Measurements from ENCODE around the gene RAB38.

Gene RAB38

DNA sequence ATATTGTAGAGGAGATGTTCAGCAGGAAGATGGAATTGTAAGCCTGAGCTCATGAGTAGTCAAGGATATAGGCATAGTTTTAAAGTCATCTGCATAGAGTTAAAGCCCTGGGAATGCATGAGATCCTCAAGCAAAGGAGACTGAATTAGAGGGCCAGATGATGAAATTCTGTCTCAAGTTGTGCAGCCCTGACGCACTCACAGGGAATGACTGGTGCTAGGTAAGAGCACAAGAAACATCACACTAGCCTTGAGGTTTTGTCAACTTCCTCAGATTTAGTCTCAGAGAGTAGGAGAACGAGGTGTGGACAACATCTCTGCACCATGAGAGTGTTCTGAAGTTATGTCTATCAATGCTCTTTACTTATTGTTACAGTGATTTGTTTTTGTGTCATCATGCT lies 5.8 kb downstream of the RAB38 start:
- no peak for DNase-seq

DNA sequence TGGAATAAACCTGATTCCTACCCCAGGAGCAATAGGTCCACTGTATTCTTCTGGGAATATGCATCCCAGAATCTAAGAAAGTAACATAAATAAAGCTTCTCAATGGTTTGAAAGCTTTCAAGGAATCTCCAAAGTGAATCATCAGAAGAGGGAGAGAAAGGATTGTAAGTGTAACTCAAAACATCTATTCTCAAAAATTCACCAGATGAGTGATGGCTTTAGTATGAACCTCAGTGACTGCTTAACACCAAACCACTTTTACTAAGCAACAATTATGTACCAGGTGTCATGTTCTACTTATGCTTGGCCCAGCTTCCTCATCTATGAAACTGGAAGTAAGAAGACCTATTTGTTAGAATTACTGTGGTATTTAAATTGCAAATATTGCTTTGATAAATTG lies 7.4 kb downstream of the RAB38 start:
- DNase-seq = no peak

DNA sequence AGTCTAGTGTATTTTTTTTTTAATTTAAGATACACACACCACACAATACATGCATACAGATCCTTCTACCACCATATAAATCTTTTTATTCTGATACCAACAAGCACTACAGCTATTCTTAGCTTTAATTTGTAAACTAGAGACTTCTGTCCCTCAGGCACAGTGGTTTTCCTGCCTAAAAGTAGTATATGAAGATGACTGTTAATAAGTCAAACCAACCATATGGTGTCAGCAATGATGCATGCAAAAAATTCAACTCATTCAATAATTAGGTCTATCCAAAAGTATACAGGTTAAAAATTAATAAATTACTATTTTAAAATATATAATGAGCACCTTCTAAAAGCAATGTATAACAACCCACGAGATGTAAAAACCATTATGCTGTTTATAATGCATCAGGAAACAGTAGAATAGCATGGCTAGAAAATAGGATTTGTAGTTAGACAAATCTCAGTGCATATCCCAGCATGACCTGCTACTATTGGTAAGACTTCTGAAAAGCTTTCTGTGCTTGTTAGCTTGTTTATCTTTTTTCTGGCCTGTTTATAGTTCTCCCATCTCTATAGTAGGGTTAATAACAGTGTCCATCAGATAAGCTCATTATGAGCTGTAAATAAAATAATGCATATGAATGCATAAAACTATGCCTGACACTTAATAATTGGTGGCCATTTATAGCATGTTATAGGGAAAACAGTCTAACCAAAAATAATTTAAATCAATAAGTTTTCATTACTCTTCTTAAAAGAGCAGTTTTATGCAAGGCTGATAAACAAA lies 10.2 kb downstream of the RAB38 start:
- DNase-seq = no peak

DNA sequence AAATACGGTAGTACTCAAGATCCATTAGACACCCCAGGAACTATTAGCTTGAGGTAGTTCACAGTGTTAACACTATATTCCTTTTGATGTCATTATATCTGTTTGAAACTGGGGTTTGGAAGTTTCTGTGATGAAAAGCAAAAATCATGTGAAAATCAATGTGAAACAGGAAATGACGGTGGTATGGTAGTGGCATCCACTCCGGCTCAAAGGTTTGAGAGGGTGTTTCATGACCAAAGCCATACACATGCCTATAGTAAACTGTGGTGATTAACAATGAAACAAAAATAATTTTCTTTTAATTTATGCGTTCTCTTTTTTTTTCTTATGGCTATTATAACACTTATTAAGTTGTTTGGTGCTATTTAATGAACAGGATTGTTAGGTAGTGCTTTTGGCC lies 10.9 kb downstream of the RAB38 start:
- no peak for DNase-seq

DNA sequence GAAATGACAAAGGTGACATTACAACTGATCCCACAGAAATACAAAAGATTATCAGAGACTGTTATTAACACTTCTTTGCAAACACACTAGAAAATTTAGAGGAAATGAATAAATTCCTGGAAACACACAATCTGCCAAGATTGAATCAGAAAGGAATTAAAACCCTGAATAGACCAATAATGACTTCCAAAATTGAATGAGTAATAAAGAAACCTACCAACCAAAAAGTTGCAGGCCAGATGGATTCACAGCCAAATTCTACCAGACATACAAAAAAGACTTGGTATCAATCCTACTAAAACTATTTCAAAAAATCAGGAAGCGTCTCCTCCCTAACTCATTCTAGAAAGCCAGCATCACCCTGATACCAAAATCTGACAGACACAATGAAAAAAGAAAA lies 17.2 kb downstream of the RAB38 start:
- DNase-seq = no peak

DNA sequence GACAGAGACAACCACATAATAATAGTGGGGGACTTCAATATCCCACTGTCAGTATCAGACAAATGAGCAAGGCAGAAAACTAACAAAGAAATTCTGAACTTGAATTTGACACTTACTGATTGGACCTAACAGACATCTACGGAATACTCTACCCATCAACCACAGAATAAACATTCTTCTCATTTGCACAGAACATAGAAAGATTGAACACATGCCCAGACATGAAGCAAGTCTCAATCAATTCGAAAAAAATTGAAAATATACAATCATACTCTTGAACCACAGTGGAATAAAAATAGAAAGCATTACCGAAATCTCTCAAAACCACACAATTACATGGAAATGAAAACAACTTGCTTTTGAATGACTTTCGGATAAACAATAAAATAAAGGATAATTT lies 17.9 kb downstream of the RAB38 start:
- no peak for DNase-seq

DNA sequence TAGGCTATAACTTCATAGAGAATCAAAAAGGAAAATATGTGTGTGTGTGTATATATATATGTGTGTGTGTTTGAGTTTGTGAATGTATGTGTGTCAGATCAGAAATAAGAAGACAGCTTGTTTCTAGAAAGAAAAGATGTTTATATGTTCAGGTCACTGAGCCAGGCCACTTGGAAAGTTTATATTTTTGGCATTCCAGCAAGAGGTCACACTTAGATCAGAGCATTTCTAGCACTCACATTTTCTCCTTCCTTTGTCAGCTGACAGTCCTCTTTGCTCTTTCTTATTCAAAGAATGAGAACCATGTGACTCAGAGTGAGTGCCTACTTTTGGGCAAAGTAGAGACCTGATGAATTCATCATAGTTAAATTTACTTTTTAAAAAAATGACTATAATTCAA lies 22.9 kb downstream of the RAB38 start:
- DNase-seq = no peak

DNA sequence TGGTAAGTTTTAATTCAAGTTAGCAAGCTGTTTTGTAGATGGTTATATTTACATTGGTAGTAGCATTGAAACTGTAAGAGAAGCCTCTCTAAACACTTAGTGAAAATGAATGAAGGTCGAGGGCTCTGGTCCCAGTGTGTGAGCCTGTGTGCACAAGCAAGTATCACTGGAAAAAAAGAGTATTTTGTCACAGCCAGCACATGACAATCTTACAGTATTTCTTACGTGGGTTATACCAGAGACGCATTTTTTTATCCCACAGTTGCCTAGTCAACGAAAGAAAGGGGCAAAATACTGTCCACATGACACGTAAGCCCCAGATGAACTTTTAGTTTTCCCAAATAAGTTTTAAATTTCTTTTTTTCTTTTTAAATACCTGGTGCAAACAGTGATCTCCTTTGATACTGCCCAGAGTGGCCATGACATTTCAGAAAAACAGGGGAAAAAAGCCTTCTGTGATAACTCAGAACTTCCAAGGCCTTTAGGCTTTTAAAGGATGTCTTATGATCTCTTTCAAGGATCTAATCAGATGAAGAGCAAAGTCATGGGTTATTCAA lies 23.5 kb downstream of the RAB38 start:
- no peak for DNase-seq

DNA sequence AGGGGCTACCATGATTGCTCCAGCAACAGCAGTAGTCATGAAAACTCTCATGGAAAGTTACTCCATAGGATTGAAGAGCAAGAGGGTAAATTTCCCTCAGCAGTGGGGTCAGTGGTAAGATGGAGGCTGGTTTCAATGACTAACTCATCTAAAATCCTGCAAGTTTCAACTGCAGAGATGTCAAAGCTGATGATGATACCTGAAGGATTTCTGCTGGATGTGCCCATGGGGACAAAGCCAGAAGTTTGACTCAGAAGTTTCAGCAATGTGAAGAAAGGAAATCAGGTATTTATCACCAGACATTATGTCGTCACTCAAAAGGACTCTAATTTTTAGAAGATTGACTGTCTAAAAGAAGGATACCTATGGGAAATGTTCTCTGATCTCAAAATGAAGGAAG lies 29.1 kb downstream of the RAB38 start:
- DNase-seq = no peak

DNA sequence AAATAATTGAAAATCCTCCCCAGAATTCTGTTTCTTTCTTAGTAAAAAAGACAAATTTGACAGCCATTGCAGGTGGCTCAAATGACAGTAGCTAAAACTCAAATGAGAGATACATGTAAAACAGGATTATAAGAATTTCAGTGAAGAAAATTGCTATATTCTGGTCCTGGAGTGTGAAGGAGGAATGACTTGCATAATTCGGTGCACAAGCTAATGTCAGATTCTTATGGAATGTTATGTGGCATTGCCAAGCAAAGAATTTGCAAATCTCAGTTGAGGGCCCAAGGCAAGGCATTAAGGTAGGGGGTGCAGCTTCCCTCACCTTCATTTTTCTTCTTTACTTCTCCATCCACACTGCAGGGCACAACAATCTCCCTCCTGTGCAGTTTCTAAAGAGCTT lies 35.4 kb downstream of the RAB38 start:
- no peak for DNase-seq

DNA sequence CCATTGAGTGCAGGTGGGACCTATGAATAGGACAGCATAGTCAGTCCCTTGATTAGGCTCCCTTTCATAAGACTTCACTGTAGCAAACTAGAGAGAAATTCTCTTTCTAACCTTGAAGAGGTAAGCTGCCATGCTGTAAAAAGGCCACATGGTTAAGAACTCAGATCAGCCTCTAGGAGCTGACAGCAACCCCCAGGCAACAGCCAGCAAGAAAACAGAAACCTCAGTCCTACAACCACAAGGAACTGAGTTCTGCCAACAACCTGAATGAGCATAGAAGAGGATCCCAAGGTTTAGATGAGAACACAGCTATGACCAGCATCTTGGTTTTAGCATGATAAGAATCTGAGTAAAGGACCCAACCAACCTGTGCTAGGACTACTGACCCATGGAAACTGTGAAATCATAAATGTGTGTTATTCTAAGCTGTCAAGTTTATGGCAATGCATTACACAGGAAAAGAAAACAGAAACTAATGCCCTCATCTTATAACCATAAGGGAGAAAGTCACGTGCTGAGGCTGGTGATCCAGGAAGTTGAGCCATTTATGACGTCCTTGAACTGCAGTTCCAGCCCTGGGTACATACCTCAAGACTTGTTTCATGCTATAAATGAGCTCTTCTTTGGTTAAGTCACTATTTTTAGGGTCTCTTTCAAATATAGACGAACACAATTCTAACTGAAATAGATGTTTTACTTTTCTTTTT lies 43.3 kb downstream of the RAB38 start:
- DNase-seq = peak; percentile 13

DNA sequence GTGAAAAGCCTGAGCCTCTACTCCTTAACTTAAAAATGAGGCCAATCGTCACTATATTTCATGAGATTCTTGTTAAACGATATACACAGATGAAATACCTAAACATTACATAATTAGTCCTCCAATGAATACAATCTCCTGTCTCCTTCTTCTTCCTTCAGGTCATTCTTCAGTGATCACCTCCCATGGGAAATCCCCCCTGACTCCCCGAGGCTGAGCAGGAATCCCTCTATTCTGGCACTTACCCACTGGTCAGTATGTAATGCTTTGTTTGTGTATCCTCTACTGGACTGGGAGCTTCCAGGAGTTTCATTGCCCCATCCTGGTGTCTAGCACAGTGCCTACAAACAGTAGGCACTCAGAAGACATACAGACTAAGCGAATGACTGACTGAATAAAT lies 52.3 kb downstream of the RAB38 start:
- no peak for DNase-seq

DNA sequence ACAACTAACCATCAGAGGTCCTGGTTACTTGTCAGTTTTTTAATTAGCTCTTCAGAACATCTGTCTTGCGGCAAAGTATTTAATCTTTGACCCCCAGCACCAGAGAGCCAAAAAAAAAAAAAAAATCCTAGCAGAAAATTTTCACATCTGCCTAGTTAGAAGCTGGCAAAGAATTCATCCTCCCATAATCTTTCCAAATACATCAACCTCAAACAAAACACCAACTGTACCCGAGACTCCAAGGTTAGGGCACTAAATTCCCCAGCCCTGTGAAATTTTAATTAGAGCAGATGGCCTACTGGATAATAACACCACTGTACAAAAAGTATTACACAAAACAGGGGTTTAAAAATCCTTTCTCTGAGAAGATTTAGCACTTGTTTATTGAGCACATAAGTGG lies 55.7 kb downstream of the RAB38 start:
- DNase-seq = no peak

DNA sequence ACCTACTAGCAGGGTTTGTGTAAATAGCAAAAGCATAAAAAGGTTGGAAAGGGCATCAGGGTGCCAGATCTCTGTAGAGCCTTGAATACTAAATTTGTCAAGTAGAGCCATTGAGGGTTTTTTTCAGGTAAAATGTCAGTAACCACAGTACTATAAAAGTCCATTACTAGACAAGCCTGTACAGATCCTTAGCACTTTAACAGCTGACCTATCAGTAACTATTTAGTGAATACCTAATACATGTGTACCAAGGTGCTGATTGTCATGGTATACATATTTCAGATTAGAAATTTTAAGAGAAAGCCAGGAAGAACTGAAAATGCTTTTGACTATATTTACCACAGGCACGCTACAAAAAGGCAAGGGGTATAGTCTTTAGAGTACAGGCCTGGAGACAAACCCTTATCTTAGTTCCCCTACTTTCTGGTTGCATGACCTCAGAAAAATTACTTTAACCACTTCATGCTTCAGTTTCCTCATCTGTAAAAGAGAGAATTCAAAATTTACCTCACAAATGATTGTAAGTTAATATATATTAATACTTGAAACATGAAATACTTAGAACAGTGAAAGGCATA lies 57.9 kb downstream of the RAB38 start:
- no peak for DNase-seq

DNA sequence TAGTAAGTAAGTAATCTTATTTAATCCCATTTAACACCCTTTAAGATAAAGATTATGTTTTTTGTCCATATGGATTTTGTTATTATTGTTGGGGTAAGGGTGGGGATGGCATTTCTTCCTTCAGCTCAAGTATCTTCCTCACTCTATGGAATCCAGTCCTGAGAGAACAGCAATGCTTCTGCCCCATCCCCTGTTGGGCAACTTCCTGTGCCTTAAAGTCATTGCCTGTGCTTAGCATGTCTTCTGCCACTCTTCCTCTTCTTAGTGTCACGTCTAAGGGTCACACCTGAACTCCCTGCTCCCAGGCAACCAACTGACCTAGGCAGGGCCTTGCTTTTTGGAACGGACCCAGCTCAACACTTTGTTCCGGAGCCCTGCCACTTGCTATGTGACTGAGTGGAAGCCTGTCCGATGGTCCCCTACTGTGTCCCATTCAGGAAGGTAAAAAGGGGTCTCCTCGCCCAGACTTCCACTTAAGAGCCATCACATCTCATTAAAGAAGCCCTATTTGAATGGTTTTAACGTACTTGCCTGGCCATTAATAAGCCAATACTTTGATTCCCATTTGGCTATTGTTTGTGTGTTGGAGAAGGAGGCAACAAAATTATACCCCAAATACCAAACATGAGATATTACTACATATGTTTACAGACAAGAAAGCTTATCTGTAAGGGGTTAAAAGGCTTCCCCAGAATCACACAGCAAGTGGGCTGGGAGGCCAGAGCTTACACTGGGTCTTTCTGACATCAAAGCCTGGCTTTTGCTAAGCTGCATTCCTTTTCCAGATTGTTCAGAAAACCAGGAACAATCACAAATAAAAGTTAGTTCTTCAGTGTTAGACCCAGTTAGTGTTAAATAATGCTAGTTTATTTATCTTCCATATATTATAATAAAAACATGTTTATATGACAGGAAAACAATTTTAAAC lies 59.2 kb downstream of the RAB38 start:
- no peak for DNase-seq

DNA sequence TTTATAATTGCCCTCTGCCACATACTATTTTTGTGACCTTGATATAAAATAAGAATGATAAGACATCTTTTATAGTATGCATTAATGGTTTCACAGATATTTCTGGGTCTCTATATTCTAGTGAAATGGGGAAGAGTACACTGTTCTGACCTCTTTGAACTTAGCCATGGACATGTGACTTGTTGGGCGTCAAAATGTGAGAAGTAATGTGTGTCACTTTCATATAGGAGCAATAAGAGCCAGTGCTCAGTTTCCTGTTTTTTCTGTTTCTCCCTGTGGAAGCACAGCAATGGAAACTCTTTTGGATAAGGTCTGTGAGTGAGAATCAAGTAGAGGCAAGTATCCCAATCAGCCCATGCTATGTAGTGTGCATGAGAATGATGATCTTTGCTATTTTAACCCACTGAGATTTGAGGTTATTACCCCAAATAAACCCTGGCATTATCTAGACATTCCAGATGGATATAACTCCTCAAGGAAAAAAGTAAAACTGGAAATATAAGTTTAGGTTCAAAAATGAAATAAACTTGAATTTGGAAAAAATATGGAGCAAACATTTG lies 60.7 kb downstream of the RAB38 start:
- peak; percentile 40 for DNase-seq

DNA sequence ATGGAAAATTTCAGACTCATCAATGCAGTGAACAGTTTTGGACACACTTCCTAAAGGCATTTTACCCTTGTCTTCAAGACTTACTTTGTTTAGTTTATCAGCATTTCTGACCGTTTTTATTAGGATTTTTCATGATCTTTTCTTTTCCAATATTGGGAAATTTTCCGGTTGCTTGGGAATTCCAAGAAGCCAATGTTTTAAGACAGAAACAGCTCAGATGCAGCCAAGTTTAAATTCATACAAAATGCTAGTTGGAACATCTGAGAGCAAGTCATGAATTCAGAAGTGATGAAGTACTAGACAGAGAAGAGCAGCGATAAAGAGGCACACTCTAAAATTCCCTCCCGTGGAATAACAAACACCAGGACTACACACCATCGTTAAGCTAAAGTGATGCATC lies 68.6 kb downstream of the RAB38 start:
- no peak for DNase-seq

DNA sequence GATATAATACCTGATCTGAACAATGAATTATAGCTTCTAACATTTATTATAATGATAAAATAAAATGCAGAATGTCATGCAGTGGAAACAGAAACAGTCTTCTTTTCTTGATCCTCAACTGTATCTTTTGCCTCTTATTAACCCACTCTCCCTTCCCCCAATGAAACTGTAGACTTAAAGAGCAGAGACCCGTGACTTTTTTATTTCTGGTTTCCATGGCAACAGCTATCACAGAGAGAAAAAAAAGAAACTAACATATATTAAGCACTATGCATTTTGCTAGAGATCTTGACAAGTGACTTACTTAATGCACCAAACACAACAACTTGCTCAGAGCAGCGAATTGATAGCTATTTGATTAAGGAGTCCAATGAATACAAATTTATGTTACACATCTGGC lies 69.3 kb downstream of the RAB38 start:
- no peak for DNase-seq

DNA sequence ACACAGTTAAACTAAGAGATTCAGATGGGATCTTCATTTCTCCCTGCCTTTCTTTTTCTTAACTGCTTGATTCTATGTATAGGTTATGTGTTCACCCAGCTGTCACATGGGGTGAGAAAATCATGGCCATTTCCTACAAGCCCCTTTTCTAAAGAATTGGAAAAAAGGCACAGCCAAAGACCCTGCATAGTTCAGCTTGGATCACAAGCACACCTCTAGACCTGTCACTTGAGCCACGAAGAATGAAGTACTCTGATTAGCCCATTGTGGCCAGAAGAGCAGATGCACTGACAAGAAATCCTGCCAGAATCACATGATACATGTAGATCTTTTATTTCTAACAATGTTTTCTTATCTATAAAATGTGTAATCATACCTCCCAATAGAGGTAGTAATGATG lies 69.7 kb downstream of the RAB38 start:
- no peak for DNase-seq

DNA sequence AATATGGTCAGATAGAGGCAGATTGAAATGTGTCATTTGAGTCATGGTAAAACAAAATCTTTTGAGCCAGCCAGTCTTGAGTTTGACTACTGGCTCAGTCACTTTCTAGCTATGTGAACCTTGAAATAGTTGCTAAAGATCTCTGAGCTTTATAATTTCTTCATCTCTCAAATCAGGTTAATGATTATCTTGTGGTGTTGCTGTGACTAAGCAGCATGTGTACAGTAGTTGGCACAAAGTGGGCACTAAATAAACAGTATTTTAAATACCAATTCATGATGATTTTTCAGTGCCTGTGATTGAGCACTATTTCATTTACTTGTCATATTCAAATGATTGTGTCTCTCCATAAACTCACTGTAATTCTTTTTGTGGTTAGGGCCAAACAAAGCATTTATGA lies 70.8 kb downstream of the RAB38 start:
- no peak for DNase-seq

DNA sequence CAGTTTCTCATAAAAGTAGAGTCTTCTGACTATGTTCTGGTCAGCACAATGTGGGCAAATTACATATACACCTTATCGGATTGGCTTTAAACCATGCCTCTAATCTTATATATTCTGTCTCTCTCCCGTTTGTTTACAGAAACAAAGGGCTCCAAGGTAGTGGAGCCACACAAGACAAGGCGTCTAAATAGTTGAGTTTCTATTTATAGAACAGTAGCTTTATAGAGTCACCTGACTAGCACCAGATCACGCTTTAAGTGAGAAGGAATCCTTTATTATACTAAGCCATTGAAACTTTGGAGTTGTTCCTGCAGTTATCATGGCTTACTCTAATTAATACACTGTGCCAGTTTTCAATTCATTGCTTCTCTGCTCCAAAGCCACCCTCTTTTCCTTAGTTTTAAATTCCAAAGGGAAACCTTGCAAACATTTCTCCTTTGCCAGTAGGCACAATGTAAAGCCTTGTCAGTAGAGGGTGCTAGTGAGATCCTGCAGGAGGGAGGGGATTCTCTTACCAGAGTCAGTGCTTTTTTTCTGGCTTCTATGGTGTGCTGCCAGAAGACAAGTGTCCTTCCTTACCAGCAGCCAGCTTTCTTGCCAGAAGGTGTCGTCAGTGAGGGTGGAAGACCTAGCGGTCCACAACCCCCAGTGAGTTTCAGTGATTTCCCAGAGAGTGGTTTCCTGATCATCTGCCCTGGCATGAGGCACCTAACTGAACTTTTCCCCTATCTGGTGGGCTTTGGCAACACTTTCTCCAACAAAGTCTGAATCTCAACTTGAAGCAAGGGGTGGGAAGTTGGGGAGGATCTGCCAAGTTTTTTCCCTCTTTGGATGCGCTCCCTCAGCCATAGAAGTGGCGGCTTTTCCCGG lies 71.7 kb downstream of the RAB38 start:
- DNase-seq = peak; percentile 63

DNA sequence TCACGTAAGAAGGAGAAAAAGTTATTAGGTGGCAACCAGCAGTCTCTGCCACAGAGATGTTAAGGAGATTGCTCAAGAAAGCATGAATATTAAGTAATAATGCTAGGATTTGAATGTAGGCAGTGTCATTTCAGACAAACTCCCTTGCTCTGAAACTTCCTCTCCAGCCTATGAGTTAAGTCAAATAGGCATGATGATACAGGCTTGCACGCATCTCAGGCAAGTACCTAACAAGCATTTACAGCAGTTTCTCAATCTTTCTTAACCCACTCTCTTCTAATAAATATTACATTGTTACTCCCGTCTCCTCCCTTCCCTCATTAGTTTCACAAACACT lies 72.7 kb downstream of the RAB38 start:
- peak; percentile 76 for DNase-seq
